CD4-positive, alpha-beta T cell treated with Interleukin-12 subunit alpha and Interleukin-12 subunit beta, for 1 hour (primary cell): Measurements from ENCODE around the gene PRKCB.
"Not testable (repeated sequence)": the region's sequence is repeated elsewhere in the genome, so short reads cannot be mapped to it uniquely, and the experiment has no call there.

Experiments
- DNase-seq: peaks from one replicate; pipeline ENCODE4 v3.0.0-alpha.2; 2020

PRKCB gene

DNA sequence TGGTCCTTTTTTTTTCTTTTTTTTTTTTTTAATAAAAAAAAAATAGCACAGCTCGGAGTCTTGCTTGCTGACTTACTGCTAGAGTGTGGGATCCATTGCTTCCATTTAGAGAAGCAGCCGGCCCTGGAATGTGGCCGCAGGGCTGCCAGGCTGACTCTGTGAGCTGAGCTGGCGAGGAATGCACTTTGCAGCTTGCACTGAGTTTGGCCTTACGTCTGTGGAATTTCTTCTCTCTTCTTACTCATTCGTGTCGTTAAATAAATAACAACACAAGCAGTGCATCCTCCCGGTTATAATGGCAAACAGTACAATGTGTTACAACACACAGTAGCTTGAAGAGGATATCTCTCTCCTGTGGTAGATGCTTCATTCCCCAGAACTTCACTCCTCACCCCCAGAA, 69.2 kb downstream of the PRKCB start:
- no peak for DNase-seq

- no peak for DNase-seq
Observed at GRCh38 chr16:23907457-23907902, 71.7 kb downstream of the PRKCB start.

- no peak for DNase-seq
Observed at GRCh38 chr16:23907903-23908302, 72.1 kb downstream of the PRKCB start.

DNA sequence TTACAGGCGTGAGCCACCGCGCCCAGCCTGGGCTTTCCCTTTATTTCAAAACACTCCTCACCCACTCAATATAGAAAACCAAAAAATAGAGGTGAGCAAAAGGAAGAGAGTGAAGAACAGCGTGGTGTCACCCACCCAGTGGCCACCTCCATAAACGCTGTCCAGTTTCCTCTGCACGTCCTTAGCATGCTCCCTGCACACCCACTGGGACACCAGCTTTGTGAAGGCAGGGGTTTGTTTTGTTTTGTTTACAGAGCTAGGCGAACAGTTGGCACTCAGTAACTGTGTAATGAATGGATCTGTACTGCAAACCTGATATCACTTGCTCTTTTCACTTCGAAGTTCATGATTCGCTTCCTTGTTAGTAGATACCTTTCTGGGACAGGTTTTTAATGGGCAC, 73.0 kb downstream of the PRKCB start:
- no peak for DNase-seq

DNA sequence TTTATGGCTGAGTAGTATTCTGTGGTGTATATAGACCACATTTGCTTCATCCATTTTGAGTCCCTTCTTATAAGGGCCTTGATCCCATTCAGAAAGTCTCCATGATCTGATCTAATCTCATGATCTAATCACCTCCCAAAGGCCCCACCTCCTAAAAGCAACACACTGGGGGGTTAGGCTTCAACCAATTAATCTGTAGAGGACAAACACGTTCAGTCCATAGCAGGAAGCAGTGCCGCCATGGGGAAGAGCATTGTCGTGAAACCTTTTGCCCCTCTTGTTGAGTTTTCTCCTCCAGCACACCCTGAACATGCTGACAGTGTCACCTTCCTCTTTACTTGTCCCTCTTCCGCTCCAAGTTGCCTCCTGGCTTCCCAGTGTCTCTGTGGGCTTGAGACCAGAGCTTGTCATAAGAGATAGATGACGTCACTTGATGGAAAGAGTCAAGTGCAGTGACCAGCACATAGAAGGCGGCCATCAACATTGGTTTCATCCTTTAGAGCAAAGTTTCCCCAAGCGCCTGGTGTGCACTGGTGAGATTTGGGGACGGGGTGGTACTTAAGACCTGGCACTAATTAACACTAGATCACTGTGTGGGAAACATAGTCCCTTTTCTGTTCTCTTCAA, 74.1 kb downstream of the PRKCB start:
- no peak for DNase-seq

DNA sequence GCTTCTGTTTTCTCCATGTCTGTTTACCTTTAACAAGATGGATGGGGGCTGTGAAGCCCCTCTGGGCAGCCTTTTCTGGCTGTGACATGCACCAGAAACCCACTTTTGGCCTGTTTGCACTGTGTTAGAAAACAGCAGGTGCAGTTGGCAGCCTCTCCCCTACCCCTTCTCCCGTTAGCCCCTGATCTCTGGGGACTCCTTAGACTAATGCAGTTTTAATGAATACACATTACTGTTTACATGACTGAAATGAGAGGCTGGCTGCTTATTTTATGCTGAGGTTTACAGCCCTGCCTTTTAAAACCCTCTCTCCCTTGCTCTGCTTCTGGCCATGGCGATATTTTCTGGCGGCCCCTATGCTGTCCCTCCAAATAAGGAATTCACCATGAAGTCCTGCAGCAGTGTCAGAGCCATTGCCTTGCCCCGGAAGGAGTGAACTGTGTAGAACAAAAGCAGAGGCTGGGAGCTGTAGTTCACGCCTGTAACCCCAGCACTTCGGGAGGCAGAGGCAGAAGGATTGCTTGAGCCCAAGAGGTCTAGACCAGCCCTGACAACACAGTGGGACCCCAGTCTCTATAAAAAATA, 79.3 kb downstream of the PRKCB start:
- no peak for DNase-seq

DNA sequence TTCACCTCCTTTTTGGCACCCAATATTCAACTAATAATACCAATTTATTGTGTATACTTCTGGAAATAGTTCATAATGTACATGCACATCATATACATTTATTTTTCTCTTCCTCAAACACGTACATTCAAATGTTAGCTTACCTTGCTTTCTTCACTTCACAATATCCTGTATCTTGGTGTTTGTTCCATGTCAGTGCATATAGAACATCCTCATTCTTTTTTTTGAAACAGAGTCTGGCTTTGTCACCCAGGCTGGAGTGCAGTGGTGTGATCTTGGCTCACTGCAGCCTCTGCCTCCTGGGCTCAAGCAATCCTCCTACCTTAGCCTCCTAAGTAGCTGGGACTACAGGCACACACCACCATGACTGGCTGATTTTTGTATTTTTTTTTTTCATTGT, 80.8 kb downstream of the PRKCB start:
- DNase-seq: not testable (repeated sequence)

DNA sequence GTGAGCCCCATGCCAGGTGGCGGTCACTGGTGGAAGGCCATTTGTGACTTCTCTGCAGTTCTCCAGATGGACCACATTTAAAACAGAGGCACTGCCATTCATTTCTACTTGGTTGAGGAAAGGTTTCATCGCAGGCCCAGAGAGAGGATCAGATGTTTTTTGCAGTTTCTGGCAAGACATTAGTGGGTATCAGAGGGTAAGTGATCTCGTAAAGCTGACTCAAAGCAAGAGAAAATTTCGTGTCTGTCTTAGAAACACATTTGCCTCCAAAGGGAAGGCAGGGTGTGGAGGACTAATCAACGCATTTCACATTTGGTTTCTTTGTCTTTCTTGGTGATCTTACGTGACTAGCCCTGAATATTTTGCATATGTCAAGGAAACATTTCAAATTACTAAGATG, 81.8 kb downstream of the PRKCB start:
- no peak for DNase-seq

DNA sequence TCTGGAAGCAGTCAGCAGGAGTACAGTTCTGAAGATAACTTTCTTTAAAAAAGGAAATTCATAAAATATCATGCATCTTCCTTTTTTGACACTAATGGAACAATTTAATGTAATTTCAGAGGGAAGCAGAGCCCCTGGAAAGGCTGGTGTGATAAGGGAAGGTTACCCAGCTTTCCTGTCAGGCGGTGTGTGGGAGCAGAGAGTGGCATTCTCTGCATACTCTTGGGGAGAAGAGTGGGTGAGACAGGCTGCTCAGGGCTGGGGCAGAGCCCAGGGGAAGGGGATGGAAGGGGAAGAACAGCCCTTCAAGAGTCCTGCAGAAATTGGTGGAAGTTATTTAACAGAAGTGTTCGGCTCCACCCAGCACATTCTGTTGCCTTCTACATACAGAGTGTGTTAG, 84.7 kb downstream of the PRKCB start:
- DNase-seq: no peak

DNA sequence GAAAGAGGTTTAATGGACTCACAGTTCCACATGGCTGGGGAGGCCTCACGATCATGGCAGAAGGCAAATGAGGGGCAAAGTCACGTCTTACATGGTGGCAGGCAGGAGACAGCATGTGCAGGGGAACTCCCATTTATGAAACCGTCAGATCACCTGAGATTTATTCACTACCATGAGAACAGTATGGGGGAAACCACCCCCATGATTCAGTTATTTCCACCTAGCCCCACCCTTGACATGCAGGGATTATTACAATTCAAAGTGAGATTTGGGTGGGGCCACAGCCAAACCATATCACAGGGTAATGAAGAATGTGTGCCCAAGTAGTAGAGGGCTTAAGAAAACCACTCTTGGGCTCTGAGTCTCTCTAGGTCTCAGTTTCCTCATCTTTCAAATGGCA, 85.1 kb downstream of the PRKCB start:
- DNase-seq: no peak

- no peak for DNase-seq
Observed at GRCh38 chr16:23922406-23922805, 86.6 kb downstream of the PRKCB start.

- no peak for DNase-seq
Observed at GRCh38 chr16:23924128-23924527, 88.3 kb downstream of the PRKCB start.

DNA sequence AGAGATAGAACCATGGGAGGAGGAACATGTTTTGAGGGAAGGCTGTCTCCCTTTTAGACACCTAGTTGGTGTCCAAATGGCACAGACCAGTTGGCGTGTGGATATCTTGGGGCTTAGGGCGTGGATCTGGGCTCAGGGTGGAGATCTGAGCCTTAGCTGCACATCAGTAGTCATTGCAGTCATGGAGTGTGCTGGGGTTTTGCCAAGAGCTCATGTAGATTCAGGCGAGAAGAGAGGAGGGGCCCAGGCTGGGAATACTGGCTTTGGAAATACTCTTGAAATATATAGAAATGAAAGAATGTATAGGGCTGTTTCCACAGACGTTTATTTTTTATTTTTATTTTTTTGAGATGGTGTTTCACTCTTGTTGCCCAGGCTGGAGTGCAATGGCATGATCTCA, 92.0 kb downstream of the PRKCB start:
- no peak for DNase-seq

- DNase-seq: no peak
Observed at GRCh38 chr16:23929237-23929636, 93.5 kb downstream of the PRKCB start.

- DNase-seq: no peak
Observed at GRCh38 chr16:23929856-23930255, 94.1 kb downstream of the PRKCB start.

DNA sequence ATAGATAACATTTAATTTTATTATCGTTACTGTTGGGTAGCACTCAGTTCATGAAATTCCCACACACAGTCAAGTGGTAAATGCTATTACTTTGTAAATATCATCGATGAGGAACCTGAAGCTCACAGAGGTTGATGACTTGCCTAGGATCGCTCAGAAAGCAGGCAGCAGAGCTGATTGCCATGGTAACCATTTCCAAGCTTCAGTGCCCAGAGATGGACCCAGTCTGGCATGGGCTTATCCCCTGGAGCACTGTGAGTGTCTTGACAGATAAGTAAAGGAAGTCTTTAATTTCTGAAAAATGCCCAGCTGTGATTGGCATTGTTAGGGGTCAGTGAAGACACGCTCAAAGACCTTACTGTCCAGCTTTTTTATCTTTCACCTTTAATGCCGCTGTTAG, 95.0 kb downstream of the PRKCB start:
- no peak for DNase-seq

DNA sequence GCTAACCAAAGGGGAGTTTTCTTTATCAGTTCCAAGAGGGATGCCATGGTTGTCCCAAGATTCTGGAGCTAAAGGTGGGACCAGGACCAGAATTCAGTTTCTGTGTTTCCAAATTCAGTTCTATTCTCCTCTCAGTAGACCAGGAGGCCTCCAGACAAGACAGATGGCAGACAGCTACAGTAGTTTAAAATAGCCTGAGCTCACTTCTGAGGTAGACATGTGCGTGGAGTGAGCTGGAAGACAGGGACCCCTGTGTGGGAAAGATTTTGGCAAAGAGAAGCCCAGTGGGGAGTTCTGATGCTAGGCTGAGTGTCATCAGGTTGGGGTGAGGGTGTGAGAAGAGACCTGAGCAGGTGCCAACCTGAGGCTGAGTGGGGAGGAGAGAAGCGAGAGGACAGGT, 95.4 kb downstream of the PRKCB start:
- no peak for DNase-seq

- DNase-seq: not testable (repeated sequence)
Observed at GRCh38 chr16:23933650-23934049, 97.9 kb downstream of the PRKCB start.

DNA sequence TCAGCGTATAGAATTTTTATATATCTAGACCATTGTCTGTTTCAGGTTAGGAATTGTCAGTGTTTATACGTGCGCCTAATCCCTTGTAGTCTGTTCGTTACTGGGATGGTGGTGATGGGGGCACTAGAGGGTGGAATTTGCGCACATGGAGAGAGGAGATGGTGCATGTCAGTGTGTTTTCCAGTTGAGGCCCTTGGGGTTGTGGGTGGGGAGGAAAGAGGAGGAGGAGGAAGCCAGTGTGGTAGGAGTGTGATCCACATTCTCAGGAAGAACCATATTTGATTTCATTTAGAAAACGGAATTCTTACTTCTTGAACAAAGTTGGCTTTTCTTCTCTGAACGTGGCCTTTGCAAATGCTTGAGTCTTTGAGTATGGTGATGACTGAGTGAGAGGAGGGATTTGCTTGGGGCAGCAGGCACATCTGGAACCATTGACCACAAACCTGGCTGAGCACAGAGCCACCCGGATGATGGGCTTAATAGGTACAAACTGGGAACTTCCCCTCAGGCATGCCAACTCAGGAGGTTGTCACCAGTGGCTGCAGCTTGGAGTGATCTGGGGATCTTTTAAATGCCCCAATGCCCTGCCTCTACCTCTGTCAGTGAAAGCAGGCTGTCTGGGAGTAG, 98.9 kb downstream of the PRKCB start:
- DNase-seq: no peak

- no peak for DNase-seq
Observed at GRCh38 chr16:23940111-23940510, 104.3 kb downstream of the PRKCB start.

DNA sequence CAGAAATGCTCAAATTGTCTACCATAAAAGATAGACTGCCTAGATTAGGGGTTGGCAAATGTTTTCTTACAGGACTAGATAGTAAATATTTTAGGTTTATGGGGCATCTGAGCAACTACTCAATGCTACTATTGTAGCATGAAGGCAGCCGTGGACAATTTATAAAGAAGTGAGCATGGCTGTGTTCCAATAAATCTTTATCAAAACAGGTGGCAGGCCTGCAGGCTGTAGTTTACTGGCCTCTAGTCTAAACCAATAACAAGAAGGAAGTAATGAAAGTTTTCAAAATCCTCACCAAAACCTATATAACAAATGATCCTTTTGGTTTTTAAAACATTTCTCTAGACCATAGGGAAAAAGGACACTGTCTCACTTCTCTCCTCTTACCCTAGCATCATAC, 105.2 kb downstream of the PRKCB start:
- no peak for DNase-seq

- DNase-seq: no peak
Observed at GRCh38 chr16:23941963-23942564, 106.3 kb downstream of the PRKCB start.

DNA sequence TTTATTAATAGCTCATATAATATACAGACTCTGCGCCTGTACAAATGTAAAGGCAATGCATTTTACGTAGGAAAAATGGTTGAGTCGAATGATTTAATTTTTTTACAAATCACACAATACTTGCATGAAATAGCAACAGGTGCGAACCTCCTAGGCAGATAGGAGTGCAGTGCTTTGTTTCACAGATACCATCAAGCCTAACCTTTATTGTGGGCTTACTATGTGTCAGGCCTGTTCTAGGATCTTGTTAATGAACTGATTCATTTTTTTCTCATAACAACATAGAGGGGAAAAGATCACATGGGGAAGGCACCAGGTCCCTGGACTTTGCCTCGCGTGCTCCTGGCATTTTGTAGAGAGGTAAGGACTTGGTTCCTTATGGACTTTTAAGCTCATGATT, 107.8 kb downstream of the PRKCB start:
- no peak for DNase-seq

DNA sequence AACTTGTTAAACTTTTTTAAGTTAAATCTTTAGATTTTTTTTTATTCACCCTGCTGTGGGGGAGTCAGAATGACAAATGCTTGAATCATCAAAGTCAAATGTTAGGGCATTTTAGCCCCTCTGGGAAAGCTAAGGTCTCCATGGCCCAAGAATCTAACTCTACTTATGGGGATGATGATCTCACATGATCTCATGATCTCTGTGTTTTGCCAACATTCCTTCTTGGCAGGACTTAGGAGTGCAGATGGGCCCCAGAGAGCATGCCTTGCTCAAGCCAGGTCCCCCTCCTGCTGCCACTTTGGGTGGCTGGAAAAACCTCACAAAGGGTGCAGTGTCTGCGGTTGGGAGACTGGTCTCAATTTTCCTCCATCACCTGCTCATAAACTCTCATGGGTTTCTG, 108.6 kb downstream of the PRKCB start:
- DNase-seq: no peak
